ENCODE measurements around the gene SYP.

DNA sequence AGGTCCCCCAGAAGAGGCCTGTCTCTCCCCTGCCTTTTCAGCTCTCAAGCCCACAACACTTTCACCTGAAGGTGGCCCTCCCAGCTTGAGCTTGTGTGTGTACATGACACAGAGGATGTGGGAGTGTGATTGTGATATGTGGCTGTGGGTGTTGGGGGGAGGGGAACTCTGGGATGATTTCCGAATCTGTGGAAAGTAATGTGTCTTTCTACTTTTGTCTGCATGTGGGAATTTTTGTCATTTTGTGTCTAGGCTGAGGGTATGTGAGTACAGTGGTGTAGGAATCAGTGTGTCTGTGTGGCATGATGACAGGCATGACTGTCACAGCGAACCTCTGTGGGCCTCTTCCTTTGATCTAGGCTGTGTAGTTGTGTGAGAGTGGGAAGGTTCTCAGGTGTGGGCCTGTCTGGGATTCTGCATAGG, 6.4 kb downstream of the SYP start:
- TF ChIP-seq, protein P1, sequence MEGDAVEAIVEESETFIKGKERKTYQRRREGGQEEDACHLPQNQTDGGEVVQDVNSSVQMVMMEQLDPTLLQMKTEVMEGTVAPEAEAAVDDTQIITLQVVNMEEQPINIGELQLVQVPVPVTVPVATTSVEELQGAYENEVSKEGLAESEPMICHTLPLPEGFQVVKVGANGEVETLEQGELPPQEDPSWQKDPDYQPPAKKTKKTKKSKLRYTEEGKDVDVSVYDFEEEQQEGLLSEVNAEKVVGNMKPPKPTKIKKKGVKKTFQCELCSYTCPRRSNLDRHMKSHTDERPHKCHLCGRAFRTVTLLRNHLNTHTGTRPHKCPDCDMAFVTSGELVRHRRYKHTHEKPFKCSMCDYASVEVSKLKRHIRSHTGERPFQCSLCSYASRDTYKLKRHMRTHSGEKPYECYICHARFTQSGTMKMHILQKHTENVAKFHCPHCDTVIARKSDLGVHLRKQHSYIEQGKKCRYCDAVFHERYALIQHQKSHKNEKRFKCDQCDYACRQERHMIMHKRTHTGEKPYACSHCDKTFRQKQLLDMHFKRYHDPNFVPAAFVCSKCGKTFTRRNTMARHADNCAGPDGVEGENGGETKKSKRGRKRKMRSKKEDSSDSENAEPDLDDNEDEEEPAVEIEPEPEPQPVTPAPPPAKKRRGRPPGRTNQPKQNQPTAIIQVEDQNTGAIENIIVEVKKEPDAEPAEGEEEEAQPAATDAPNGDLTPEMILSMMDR (IDR thresholded peaks at IDR 0.05), result no peak
- TF ChIP-seq POLR2A (IDR thresholded peaks at IDR 0.05), result no peak
